HFFc6 (cell line): Measurements from ENCODE around the gene AIF1L. TPM values are rescaled to one million over a fixed set of nuclear protein-coding genes. Genes with fewer than 3 reads are reported as not detected.

Experiments used
- DNase-seq: peaks from one replicate; pipeline ENCODE4 v3.0.0-alpha.2; 2018
- H3K27ac Mint-ChIP-seq: 2 replicates; pipeline ENCODE4 v1.8.0; 2020; ENCODE audit warnings: mild to moderate bottlenecking, mixed read lengths
- H3K27me3 Mint-ChIP-seq: 2 replicates; pipeline ENCODE4 v1.8.0; 2021; ENCODE audit warnings: mild to moderate bottlenecking, moderate library complexity, mixed read lengths; ENCODE audit not compliant: insufficient read depth
- H3K36me3 Mint-ChIP-seq: 2 replicates; pipeline ENCODE4 v1.8.0; 2021; ENCODE audit warnings: low read depth, mixed read lengths
- H3K4me1 Mint-ChIP-seq: 2 replicates; pipeline ENCODE4 v1.8.0; 2020; ENCODE audit warnings: low read depth, mixed read lengths
- H3K4me3 Mint-ChIP-seq: 2 replicates; pipeline ENCODE4 v1.8.0; 2020; ENCODE audit warnings: mild to moderate bottlenecking, moderate library complexity, mixed read lengths
- H3K9me3 Mint-ChIP-seq: 2 replicates; pipeline ENCODE4 v1.8.0; 2020; ENCODE audit warnings: mild to moderate bottlenecking, mixed read lengths
- CTCF ChIP-seq: fragments of 200-600 bp; sonication (generic); IDR thresholded peaks from 2 replicates; pipeline ENCODE4 v1.5.0; 2021; ENCODE audit warnings: antibody characterized with exemption, mild to moderate bottlenecking
- total RNA-seq, 6 experiments: library from RNA; stranded (reverse); fragmentation: NEBNext Ultra II Directional; extraction: Animal tissue kit (Norgen Biotek cat#: 25700); gene quantifications; 2 replicates in 1 of 6; 3 replicates in 5 of 6; pipeline ENCODE4 v1.2.3, GENCODE V29; 2021

Gene AIF1L
- total RNA-seq, 6 experiments from 2014 or later: 0.05 to 0.37 (median 0.21) TPM

DNA sequence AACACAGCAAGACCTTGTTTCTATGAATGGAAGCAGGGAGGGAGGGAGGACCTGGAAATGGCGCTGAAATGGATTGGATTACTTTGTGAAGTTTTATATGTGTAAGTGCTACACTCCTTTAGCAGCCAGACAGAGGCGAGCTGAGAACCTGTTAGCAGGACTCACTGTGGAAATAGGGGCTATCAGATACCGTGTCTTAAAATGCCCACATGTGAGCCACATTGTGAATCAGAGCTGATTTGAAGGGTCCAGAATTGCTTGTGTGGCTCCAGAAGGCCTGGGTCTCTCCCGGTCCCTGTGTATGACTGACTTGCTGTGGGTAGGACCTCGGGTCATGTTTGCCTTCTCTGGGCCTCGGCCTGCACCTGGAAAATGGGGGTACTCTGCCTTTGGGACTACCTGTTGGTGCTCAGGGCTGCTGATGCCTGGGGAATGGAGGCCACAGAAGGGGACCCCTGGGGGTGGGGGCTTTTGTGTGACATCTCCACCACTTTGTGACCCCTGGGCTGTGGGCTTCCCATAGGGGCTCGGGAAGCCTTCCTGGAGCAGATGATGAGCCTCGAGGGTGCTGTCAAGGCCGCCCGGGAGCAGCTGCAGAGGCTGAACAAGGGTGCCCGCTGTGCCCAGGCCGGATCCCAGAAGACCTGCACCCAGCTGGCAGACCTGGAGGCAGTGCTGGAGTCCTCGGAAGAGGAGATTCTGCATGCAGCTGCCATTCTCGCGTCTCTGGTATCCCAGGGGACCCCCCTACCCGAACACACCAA, 24.0 kb upstream of the AIF1L start:
- Mint-ChIP-seq H3K9me3 (no peaks in the 10 kb centered on the region), H3K27me3 (peaks cover 42% of the 10 kb centered on the region), H3K36me3 (no peaks in the 10 kb centered on the region), H3K4me1 (no peaks in the 10 kb centered on the region), H3K4me3 (no peak overlapping the region), H3K27ac (no peak overlapping the region)
- TF ChIP-seq CTCF: no peak
- DNase-seq: no peak

GRCh38 chr9:131072871-131073237, 23.5 kb upstream of the AIF1L start:
- Mint-ChIP-seq H3K4me1 (no peaks in the 10 kb centered on the region), H3K4me3 (no peak overlapping the region), H3K36me3 (no peaks in the 10 kb centered on the region), H3K9me3 (no peaks in the 10 kb centered on the region), H3K27me3 (peaks cover 40% of the 10 kb centered on the region), H3K27ac (no peak overlapping the region)
- no peak for TF ChIP-seq CTCF
- DNase-seq: no peak

GRCh38 chr9:131076347-131077195, 19.8 kb upstream of the AIF1L start:
- no peak for DNase-seq
- no peak overlapping the region for H3K4me3 Mint-ChIP-seq
- H3K4me1 Mint-ChIP-seq: no peaks in the 10 kb centered on the region
- peaks cover 42% of the 10 kb centered on the region for H3K27me3 Mint-ChIP-seq
- H3K36me3 Mint-ChIP-seq: no peaks in the 10 kb centered on the region
- H3K27ac Mint-ChIP-seq: no peak overlapping the region
- H3K9me3 Mint-ChIP-seq: no peaks in the 10 kb centered on the region
- no peak for TF ChIP-seq CTCF

DNA sequence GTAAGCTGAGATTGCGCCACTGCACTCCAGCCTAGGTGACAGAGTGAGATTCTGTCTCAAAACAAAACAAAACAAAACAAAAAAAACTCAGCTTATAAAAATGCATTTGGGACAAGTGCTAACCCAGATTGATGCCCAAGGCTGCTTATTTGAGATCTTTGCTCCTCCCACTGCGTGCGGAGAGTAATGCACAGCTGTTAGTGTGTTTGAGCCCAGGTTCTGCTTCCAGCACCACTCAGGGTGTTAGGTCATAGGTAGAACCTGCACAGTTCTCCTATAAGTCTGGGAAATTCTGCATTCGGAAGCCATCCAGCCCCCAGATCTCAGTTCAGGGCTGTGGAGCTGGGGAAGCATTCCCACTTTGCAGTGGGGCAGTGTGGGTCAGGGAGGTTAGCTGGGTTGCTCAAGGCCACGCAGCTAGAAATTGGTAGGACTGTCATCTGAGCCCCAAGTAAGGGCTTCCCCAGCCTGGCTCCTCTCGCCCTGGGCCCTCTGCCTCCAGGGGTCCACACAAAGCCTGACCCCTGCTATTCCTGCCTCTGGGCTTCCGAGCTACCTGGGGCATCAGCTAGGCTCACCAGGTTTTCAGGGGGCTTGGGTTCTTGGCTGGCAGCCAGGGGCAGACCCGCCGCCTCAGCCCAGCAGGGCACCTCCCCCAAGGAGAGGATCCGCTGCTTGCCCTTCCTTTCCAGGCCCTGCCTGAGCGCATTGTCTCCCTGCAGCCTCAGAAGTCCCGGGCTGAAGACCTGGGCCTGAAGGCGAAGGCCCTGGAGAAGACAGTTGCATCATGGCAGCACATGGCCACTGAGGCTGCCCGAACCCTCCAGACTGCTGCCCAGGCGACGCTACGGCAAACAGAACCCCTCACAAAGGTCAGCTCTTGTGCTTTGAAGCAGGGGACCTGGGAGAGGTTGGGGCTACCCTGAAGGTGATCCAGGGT, 17.6 kb upstream of the AIF1L start:
- H3K36me3 Mint-ChIP-seq: no peaks in the 10 kb centered on the region
- no peak for DNase-seq
- H3K4me3 Mint-ChIP-seq: no peak overlapping the region
- peaks cover 39% of the 10 kb centered on the region for H3K27me3 Mint-ChIP-seq
- H3K9me3 Mint-ChIP-seq: no peaks in the 10 kb centered on the region
- no peak overlapping the region for H3K27ac Mint-ChIP-seq
- H3K4me1 Mint-ChIP-seq: no peaks in the 10 kb centered on the region
- TF ChIP-seq CTCF: no peak

DNA sequence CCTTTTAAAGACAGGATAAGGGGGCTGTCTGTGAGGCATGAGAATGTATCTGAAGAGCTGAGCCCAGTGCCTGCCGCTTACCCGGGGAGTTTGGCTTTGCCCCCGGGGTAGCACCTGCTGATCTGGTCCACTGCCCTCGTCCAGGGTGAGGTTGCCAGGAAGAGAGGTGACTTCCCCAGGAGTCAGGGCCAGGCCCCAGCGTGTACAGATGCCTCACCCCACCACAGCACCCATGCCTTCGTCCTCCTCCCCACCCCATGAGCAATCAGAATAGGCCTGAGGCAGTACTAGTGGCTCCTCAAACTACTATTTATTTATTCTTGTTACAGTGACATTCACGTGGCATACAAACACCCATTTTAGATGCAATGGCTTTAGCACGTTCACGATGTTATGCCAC, 15.7 kb upstream of the AIF1L start:
- Mint-ChIP-seq H3K4me3 (no peak overlapping the region), H3K27ac (no peak overlapping the region), H3K4me1 (no peaks in the 10 kb centered on the region), H3K36me3 (no peaks in the 10 kb centered on the region), H3K9me3 (no peaks in the 10 kb centered on the region), H3K27me3 (peaks cover 43% of the 10 kb centered on the region)
- DNase-seq: no peak
- TF ChIP-seq CTCF: no peak
